Lower leg skin (tissue), 4 donors: Measurements from ENCODE around the gene ENOX1. TPM values are rescaled to one million over a fixed set of nuclear protein-coding genes. Genes with fewer than 3 reads are reported as not detected.
A peak's percentile ranks its signal among the peaks of the same experiment; 100 is the strongest.
"Not testable (repeated sequence)": the region's sequence is repeated elsewhere in the genome, so short reads cannot be mapped to it uniquely, and the experiment has no call there.

Experiments used
- DNase-seq, 2 donors: peaks; one replicate each; pipeline ENCODE4 v3.0.0-alpha.2; 2019; ENCODE audit warnings: low spot score in 2 of 2
- H3K4me3 ChIP-seq: fragments of 200-600 bp; sonication (generic); 2 replicates; pipeline ENCODE4 v1.5.1; 2017; ENCODE audit warnings: mild to moderate bottlenecking, low read depth; ENCODE audit not compliant: poor library complexity, severe bottlenecking
- POLR2A ChIP-seq, 2 donors: fragments of 450-650 bp; IDR thresholded peaks; one replicate each; pipeline ENCODE4 v1.6.1; 2016 to 2017; ENCODE audit warnings: antibody characterized with exemption in 2 of 2, mild to moderate bottlenecking in 1 of 2, moderate library complexity in 1 of 2
- WGBS, 2 donors: methylation state at CpG; one replicate each; pipeline ENCODE4 v1.1.5; 2018; 5-methylcytosine and 5-hydroxymethylcytosine counted together
- intact Hi-C: fragments of 100-400 bp; cut with DNase I; formaldehyde crosslinking; loops from one replicate; pipeline ENCODE4 v1.15.0; 2023; ENCODE audit warnings: low total_unique reads
- total RNA-seq, 4 donors: library from RNA; depleted of rRNA; stranded (reverse); fragments of >200 nt; gene quantifications; one replicate each; pipeline ENCODE4 v1.1.0, GENCODE V29; 2016
- TF ChIP-seq, protein P1 (sequence below), 3 donors: fragments of 450-650 bp; IDR thresholded peaks; one replicate each; pipeline ENCODE4 v1.5.1; 2016; ENCODE audit warnings: antibody characterized with exemption in 3 of 3, mild to moderate bottlenecking in 3 of 3, moderate library complexity in 2 of 3

The ENOX1 gene
- under 1 TPM; 0.11 to 0.52 (median 0.30) TPM for total RNA-seq

DNA sequence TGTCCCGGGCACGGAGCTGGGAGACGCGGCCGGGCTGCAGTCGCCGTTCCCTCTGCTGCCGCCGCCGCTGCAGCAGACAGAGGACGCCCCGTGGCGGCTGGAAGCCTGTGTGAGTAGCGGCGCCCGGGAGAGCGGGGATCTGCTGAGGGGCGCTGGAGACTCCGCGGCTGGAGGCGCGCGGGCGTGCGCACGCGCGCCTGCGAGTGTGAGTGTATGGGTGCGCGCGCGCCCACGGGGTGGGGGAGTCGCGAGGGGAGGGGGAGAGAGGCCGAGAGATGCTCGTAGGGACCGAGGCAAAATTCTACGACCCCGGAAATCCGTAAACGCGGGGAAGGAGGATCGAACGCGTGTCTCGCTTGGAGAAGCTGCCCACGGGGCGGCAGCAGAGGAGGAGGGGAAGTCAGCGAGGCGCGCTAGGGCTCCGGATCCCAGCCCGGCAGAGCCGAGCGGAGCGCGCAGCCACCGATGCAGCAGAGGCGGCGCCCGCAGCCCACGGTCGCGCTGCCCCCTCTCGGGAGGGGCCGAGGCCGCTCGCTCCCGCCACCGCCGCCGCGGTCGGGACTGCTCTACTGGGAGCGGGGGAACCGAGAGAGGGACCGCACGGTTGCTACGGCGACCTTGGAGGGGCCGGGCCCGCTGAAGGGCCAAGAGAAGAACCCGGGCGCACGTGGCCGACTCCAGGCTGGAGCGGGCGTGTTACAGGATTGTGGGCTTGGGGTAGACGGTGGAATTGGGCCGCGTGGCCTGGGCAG is at the start of gene ENOX1:
Gene ENOX1 (minus strand): TSS at position 207 of the 752 bp plus-strand sequence.
- 1% methylated on average over 46 to 56 of the region's 93 CpGs for WGBS, 2 donors
- TF ChIP-seq, protein P1, sequence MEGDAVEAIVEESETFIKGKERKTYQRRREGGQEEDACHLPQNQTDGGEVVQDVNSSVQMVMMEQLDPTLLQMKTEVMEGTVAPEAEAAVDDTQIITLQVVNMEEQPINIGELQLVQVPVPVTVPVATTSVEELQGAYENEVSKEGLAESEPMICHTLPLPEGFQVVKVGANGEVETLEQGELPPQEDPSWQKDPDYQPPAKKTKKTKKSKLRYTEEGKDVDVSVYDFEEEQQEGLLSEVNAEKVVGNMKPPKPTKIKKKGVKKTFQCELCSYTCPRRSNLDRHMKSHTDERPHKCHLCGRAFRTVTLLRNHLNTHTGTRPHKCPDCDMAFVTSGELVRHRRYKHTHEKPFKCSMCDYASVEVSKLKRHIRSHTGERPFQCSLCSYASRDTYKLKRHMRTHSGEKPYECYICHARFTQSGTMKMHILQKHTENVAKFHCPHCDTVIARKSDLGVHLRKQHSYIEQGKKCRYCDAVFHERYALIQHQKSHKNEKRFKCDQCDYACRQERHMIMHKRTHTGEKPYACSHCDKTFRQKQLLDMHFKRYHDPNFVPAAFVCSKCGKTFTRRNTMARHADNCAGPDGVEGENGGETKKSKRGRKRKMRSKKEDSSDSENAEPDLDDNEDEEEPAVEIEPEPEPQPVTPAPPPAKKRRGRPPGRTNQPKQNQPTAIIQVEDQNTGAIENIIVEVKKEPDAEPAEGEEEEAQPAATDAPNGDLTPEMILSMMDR (IDR thresholded peaks at IDR 0.05), result no peak
- no peak for TF ChIP-seq POLR2A (IDR thresholded peaks at IDR 0.05)
- peak within 1 kb of the TSS; percentile 52 for H3K4me3 ChIP-seq
- peak in 1 of 2 donors; percentile 85 for DNase-seq
- intact Hi-C loops, result no loop called here

DNA sequence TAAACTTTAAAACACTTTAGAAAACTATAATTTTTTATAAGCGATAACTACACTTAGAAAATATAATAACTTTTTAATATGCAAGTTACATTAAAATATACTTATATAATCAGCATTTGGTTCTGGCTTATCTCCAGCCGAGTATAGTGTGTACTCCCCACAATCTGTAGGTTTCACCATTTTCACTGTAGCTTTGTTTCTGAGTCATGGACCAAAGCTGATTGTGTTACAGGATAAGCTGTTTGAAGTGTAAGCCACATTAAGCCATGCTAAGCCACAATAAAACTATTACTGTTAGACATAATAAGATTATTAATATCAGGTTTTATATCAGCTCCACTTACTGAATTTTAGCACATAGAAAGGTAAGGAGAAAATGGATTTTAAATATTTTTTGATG is 48.9 kb upstream of the ENOX1 start:
- 88 to 92% methylated on average over 2 of the region's 2 CpGs for WGBS, 2 donors
- no peak for DNase-seq

GRCh38 chr13:43831088-43831487 is 44.3 kb upstream of the ENOX1 start:
- intact Hi-C loops, result no loop called here
- DNase-seq, result no peak
- H3K4me3 ChIP-seq, result no peak overlapping the region
- WGBS, 2 donors, result 61 to 66% methylated on average over 2 of the region's 2 CpGs
- no peak for TF ChIP-seq POLR2A (IDR thresholded peaks at IDR 0.05)
- TF ChIP-seq, protein P1 (IDR thresholded peaks at IDR 0.05), result no peak

More for the DNA sequence above, 48.9 kb upstream of the ENOX1 start:
- no peak overlapping the region for H3K4me3 ChIP-seq
- intact Hi-C loops, result no loop called here
- TF ChIP-seq POLR2A (IDR thresholded peaks at IDR 0.05), result no peak
- TF ChIP-seq, protein P1 (IDR thresholded peaks at IDR 0.05), result no peak

DNA sequence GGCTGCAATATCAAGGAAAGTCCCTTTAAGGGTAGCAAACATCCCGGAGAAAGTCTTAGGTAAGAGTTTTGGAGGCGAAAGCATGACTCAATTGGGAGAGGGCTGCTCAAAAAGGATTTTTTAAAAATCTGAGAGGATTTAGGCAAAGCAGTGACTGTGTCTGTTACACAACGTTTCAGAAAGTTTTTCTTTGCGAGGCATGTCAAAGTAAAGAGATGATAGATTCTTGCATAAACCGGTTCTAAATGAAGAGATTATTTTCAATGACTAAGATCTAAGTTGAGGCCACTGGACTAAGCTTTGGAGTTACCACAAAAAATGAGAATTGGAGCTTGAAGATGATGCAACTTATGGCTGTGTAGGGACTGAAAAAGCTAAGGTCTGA is 43.7 kb upstream of the ENOX1 start:
- TF ChIP-seq, protein P1 (IDR thresholded peaks at IDR 0.05), result no peak
- TF ChIP-seq POLR2A (IDR thresholded peaks at IDR 0.05), result no peak
- H3K4me3 ChIP-seq, result no peak overlapping the region
- intact Hi-C loops, result no loop called here
- DNase-seq, result no peak
- 34 to 43% methylated on average over 5 of the region's 5 CpGs for WGBS, 2 donors

GRCh38 chr13:43824656-43825055 is 37.9 kb upstream of the ENOX1 start:
- DNase-seq, intact Hi-C loops, H3K4me3 ChIP-seq: not testable (repeated sequence)
- 96 to 97% methylated on average over 1 of the region's 1 CpG for WGBS, 2 donors

- DNase-seq, result no peak
- WGBS, 2 donors, result 20 to 50% methylated on average over 1 of the region's 1 CpG
- TF ChIP-seq POLR2A (IDR thresholded peaks at IDR 0.05), result no peak
- TF ChIP-seq, protein P1 (IDR thresholded peaks at IDR 0.05), result no peak
- no peak overlapping the region for H3K4me3 ChIP-seq
- intact Hi-C loops, result no loop called here
These were observed 36.2 kb upstream of the ENOX1 start for GRCh38 chr13:43822969-43823368.
